Kidney glomerular epithelial cell (primary cell): ENCODE data around the gene ATIC.

Experiments
- DNase-seq: peaks from one replicate; lab custom pipeline; 2025; lab: John Stamatoyannopoulos, UW

Gene ATIC

DNA sequence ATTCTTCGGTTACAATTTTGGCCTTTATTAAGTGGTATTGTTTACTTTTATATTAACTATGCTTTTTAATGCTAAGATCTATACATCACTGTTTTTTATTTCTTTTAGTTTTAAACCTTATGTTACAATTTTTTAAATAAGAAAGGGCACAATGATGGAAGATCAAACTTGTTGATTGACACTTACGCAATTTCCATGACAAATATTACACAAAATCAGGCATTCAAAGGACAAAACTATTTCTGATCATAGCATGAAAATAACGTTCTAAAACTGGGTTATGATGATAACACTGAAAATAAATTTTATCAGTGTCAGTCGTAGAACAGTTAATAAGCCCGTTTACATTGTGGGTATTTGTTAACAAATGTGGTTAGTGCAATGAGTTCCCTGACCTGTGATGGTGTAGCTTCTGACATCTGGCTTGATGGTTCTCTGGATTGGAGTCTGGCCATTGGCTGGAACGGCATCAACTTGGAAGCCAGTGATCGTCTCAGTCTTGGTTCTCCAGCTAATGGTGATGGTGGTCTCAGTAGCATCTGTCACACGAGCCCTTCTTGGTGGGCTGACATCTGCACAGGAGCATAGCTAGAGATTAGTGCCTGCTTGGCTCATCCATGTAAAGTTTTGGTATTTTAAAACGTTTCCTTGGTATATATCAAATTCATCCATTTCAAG lies 64.4 kb downstream of the ATIC start:
- DNase-seq, result no peak

DNA sequence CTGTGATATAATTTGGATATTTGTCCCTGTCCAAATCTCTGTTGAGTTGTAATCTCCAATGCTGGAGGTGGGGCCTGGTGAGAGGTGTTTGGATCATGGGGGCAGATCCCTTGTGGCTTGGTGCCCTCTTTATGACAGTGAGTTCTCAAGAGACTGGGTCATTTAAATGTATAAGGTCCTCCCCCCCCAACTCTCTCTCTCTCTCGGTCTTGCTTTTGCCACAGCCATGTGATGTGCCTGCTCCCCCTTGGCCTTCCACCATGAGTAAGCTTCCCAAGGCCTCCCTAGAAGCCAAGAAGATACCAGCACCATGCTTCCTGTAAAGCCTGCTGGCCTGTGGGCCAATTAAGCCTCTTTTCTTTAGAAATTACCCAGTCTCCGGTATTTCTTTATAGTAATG lies 65.4 kb downstream of the ATIC start:
- DNase-seq, result no peak

DNA sequence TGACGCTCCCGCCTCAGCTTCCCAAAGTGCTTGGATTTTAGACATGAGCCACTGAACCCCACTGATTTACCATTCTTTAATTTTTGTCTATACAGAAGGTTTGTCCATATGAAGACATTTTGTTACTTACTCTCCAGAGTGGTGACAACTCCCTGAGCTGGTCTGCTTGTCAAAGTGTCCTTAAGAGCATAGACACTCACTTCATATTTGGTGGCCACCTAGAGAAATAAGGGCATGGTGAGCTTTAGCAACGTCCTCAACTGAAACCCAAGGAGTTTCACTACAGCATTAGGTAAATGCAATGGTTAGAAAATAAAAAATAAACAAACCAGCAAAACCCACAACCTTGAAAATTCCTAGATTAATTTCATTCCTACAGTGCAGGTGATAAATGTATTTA lies 66.2 kb downstream of the ATIC start:
- DNase-seq, result no peak

- no peak for DNase-seq
These were observed 67.2 kb downstream of the ATIC start for GRCh38 chr2:215379039-215379438.

DNA sequence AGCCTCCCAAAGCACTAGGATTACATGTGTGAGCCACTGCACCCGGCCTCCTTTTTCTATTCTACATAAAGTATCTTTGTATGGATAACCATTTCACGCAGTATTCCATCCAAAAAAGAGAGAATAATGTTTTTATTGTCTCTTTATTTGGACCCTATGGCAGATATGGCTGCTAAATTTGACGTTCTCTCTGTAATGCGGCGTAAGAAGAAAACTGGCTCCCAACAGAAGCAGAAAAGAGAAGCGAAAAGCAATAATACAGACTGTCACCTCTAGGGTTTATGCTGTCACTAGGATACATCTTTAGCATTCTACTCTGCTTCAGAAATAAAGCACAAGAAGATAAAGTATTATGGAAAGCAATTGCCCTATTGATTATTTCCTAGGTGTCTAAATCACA lies 68.1 kb downstream of the ATIC start:
- DNase-seq, result no peak

GRCh38 chr2:215380699-215381098 lies 68.8 kb downstream of the ATIC start:
- DNase-seq, result no peak

DNA sequence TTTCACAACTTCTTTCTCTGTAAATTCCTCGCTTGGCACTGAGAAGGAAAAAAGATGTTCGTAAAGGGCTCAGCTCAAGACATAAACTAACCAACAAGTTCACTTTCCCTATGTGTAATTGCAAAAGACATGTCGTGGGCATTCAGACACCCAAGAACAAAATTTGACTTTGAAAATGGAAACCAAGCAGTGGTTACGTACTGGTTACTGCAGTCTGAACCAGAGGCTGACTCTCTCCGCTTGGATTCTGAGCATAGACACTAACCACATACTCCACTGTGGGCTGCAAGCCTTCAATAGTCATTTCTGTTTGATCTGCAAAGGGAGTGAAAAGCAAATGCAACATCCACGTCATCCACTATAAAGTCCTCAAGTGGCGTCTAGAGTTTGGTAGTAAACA lies 70.2 kb downstream of the ATIC start:
- DNase-seq, result no peak

DNA sequence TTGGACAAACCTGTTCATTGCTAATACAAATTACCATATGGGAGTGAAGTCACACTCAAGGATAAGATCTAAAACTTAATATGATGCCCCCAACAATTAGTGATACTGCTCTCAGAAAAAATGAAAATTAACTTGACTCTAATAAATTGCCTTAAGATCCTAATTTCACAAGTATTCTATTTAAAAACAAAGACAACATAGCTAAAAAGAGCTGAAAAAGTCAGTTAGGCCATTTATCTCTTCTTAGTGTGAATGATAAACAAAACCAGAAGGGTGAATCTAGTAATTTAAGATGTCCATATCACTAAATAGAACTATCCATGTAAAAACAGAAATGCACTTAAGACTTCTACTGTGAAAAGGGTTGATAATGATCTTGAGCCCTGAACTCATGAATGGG lies 70.6 kb downstream of the ATIC start:
- DNase-seq, result no peak

DNA sequence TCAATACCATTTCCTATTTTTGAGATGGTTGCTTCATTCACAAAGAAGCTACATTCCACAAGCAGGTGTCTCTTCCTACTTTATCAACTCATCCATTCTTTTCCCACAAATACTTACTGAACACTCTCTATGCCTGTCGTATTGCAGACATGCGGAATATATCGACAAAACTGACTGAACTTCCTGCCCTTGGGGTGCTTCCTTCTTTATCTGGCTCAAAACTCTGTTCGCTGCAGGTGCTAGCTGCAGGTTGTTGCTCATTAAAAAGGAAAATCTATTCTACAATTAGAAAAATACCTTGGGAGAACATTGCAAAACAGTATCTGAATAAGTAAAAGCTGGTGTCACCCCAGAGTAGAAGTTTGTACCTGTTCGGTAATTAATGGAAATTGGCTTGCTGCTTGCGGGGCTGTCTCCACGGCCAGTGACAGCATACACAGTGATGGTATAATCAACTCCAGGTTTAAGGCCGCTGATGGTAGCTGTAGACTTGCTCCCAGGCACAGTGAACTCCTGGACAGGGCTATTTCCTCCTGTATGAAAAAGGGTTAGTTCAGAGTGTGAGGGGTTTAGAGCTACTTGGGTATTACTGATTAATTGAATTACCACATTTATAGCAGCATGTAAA lies 71.9 kb downstream of the ATIC start:
- no peak for DNase-seq

DNA sequence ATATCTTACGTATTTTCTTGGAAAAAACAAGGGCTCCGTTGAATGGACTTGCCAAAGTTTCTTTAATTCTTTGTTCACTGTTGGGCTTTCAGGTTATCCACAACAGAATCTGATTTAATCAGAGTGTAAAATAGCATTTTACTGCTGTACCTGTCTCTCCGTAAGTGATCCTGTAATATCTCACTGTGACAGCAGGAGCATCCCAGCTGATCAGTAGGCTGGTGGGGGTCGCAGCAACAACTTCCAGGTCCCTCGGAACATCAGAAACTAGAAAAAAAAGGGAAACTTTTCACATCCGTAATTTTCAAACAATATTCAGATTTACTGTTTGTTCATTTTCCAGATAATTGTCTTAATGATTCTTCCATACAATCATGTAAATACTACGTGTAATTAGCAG lies 72.9 kb downstream of the ATIC start:
- no peak for DNase-seq

GRCh38 chr2:215386566-215386965 lies 74.7 kb downstream of the ATIC start:
- DNase-seq, result no peak

DNA sequence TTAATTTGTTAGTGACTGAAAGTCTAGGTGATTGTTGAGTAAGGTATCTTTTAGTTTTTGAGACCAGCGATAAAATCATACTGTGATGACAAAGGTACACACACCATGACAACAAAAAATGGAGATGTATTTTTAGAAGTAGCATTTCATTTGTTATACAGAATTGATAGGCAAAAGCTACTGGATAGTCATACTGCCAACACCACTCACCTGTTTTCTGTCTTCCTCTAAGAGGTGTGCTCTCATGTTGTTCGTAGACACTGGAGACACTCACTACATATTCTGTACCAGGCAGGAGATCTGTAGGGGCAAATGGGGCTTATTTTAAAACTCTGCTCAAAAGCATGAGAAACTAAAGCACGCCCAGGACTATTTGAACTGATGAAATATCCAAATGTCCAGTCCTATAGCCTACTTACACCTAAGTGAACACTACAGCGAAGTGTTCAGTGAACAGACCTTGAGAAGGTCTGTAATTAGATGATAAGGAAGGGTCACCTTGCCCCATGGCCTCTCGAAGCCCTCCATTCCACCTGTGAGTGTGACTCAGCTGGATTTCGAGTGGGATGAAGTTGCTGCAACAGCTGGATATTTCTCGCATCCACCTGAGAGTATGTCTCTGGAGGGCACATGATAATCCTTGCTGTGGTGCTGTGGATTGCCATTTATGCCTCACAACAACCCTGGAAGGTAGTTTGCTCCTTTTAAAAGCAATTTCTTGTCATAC lies 76.3 kb downstream of the ATIC start:
- DNase-seq, result no peak

DNA sequence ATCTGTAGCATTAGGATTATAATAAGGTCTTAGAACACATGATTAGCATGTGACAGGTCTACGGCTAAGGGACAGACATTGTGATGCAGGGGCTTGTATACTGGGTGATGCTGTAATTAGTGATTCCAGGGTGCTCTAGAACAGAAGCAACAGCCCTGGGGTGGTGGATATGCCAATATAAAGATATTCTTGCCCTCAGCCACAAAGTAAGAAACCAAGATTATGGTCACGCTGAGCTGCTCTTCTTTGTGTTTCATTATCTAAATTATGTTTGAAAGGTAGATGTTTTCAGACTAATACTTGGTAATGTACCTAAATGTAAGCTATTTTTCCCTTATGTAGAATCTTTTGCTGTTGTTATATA lies 78.7 kb downstream of the ATIC start:
- no peak for DNase-seq

DNA sequence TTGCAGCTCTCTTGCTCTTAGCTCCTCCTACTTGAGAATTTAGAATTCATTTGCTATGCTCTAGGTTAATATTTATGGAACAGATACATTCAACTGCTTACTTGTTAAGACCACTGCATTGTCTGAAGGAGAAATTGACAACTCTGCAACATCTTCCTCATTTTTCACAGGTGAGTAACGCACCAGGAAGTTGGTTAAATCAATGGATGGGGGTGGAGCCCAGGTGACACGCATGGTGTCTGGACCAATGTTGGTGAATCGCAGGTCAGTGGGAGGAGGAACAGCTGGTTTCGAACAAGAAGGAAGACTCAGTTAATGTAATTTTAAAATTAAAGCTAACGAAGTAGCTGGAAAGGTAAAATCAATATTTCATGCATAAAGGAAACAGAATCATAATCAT lies 79.7 kb downstream of the ATIC start:
- DNase-seq, result no peak

- no peak for DNase-seq
These were observed 80.3 kb downstream of the ATIC start for GRCh38 chr2:215392164-215392563.

DNA sequence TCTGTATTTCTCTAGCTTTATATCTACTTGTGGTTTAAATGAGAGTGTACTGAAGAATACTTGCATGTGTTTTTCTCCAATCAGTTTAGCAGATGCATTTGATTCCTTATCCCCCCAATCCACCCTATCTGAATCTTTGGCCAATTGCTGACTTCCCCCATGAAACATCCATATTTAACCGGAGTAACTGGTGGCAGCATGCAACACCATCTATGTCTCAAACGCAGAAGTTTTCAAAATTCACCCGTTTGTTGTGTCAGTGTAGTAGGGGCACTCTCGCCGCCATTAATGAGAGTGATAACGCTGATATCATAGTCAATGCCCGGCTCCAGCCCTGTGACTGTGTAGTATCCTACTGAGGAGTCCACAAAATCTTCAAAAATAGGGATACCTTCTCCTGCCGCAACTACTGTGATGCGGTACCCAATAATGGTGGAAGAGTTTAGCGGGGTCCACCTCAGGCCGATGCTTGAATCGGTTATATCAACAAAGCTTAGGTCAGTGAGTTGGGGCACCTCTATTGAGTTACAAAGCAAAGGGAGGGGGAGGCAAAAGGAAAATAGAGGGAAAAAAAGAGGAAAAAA lies 80.9 kb downstream of the ATIC start:
- no peak for DNase-seq

GRCh38 chr2:215394102-215394805 lies 82.4 kb downstream of the ATIC start:
- no peak for DNase-seq

- DNase-seq, result no peak
These were observed 84.0 kb downstream of the ATIC start for GRCh38 chr2:215395687-215396460.

GRCh38 chr2:215396595-215397313 lies 84.9 kb downstream of the ATIC start:
- DNase-seq, result no peak

DNA sequence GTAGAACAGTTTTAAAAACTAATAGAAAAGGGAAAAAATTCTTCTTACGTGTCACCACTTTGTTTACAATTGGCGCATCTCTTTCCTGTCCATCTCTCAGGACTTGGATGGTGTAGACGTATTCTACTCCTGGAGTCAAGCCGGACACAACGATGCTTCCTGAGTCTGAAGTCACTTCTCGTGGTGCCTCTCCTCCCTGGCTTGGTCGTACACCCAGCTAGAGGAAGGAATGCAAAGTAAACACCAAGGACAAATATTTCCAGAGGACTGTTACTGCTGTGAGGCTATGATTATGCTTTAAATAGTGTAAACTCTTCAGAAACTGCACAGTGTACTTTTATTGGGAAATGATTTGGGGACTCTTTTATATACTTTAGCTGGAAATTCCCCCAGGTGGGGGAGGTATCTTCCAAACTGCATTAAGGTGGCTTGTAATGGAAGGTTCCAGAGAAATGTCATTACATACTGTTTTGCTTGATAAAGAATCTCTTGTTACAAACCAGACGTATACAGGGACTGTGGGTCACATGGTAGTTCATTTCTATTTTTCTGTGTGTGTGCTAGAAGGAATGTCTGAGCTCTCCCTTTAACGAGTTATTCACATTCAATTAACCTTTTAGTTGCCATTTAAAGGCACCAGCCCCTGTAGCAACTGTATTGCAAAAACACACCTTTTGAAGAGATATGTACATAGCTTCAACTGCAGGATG lies 85.9 kb downstream of the ATIC start:
- DNase-seq, result no peak
